GM12892 (cell line): ENCODE results near the gene SDK1.

Experiments used
- DNase-seq: peaks from one replicate; pipeline ENCODE4 v3.0.0; 2011; ENCODE audit not compliant: insufficient read length
- FAIRE-seq: peaks from 2 replicates; lab custom pipeline; 2011; peaks lifted over from hg19 to GRCh38; lab: Jason Lieb, UNC
- POLR2A ChIP-seq: IDR thresholded peaks from 2 replicates; pipeline ENCODE4 v1.6.1; 2011; ENCODE audit warnings: low read depth, low read length, control low read depth
- POLR2AphosphoS5 ChIP-seq: IDR thresholded peaks from 2 replicates; pipeline ENCODE4 v1.6.1; 2011; ENCODE audit warnings: low read depth, low read length, control low read depth
- TAF1 ChIP-seq: IDR thresholded peaks from 2 replicates; pipeline ENCODE4 v1.6.1; 2011; ENCODE audit warnings: low read depth, mild to moderate bottlenecking, control low read depth, low read length, borderline replicate concordance

SDK1 gene

DNA sequence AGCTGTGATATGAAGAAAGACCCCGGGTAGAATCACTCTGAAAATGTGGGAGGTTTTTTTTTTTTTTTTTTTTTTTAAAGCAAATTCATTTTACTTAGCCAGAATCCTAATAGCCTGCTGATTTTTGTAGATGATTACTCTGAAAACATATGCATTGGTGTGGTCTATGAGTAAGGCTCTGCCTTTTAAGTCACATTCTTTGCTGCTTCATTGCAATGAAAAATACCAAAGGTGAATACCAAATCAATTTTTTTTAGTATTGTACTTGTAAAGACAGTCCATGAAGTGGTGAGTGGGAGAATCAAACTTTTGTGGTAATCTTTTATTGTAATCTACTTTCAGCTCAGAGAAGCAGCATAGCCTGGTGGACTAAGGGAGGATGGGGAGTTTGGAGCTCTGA, 130.3 kb downstream of the SDK1 start:
- TF ChIP-seq POLR2AphosphoS5 (no peak), POLR2A (no peak), TAF1 (no peak)
- DNase-seq, result no peak
- no peak for FAIRE-seq

DNA sequence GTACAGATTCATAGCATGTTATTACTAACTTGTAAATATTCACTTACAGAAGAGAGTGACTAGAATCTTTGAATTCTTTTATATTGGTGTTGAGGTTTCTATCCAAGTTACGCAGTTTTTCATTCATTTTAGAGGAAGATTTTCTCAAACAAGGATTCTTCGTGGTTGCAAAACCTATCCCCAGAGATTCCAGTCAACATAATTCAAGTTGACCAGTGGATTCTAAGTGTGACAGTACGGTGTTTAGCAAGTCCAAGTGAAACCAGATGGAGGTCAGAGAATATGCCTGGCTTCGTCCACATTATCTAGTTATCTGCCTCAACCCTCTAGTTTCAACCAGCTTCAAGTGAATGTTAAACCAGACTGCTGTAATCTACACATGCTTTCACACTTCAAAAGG, 131.9 kb downstream of the SDK1 start:
- no peak for FAIRE-seq
- DNase-seq, result no peak
- TF ChIP-seq POLR2AphosphoS5, result no peak
- no peak for TF ChIP-seq TAF1
- no peak for TF ChIP-seq POLR2A

DNA sequence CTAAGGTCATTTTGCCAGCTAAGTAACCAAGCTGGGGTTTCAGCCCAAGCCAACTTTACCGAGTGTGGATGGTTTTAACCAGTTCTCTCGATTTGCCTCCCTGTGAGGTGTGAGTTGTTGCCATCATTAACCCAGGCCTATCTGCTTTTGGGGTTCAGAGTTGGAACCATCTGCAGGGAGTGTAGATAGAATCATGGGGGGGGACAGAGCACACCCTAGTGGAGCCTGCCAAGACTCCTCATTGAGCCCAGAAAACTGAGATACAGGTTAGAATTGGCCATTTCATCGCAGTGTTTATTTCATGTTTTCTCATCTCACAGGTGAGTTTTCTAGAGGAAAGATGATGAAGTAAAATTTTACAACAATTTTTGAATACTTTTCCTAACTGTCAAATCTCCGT, 133.6 kb downstream of the SDK1 start:
- TF ChIP-seq POLR2AphosphoS5 (no peak), TAF1 (no peak), POLR2A (no peak)
- FAIRE-seq (no peak), DNase-seq (no peak)

DNA sequence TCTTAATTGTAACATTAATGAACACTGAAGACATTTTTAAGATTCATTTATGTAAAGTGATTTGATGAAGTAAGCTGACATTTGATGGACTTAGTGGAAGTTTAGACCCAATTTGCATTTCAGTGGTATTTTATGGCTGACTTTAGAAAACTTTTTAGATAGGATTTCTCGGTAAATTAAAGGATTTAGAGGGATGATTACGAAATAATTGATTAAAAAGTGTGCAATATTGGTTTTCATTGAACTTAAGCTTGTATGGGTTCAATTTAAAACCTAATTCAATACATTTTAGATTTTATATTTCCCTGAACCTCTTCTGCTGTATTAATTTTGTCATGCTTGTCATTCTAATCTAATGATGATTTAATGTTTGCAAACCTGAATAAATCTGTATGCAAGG, 135.1 kb downstream of the SDK1 start:
- DNase-seq, result no peak
- TF ChIP-seq TAF1, result no peak
- no peak for TF ChIP-seq POLR2AphosphoS5
- TF ChIP-seq POLR2A, result no peak
- FAIRE-seq, result no peak

- no peak for DNase-seq
- no peak for TF ChIP-seq POLR2A
- TF ChIP-seq TAF1, result no peak
- no peak for TF ChIP-seq POLR2AphosphoS5
- FAIRE-seq, result no peak
Measured at GRCh38 chr7:3436746-3437145, 135.7 kb downstream of the SDK1 start.

DNA sequence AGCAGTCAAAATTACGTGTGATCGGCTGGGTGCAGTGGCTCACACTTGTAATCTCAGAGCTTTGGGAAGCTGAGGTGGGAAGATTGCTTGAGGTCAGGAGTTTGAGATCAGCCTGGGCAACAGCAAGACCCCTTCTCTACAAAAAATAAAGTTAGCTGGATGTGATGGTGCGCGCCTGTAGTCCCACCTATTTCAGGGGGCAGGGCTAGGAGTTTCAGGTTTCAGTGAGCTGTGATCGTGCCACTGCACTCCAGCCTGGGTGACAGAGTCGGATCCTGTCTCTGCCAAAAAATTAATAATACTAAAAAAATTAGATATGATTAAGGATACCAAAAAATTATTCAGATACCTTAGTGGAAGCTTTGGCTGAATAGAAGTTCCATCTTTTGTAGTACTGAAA, 136.4 kb downstream of the SDK1 start:
- FAIRE-seq (no peak), DNase-seq (no peak)

DNA sequence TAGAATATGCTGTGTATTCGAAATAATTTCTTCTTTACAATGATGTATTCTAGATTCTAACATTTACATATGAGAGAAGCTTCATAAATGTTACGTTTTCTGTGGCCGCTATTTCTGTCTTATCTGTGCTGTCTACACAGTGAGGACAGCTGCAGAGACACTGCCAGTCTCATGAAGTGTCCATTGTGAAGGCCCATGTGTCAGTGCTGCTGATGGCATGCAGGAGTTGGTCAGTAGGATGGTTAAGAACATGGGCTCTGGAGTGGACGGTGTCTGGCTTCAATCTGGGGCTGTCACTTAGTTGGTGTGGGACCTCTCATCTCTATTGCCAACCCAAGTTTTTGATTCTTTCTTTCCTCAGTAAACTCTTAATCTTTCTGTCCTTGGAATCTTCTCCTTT, 137.3 kb downstream of the SDK1 start:
- DNase-seq, result no peak
- no peak for FAIRE-seq
- TF ChIP-seq POLR2AphosphoS5, result no peak
- no peak for TF ChIP-seq POLR2A
- no peak for TF ChIP-seq TAF1

More for the DNA sequence above, 136.4 kb downstream of the SDK1 start:
- TF ChIP-seq POLR2AphosphoS5, result no peak
- no peak for TF ChIP-seq TAF1
- no peak for TF ChIP-seq POLR2A

- no peak for TF ChIP-seq POLR2A
- TF ChIP-seq POLR2AphosphoS5, result no peak
- no peak for TF ChIP-seq TAF1
- FAIRE-seq (no peak), DNase-seq (no peak)
Measured at GRCh38 chr7:3439333-3440030, 138.4 kb downstream of the SDK1 start.

- TF ChIP-seq POLR2AphosphoS5 (no peak), POLR2A (no peak), TAF1 (no peak)
- DNase-seq, result no peak
- FAIRE-seq, result no peak
Measured at GRCh38 chr7:3440509-3440908, 139.5 kb downstream of the SDK1 start.

GRCh38 chr7:3443716-3444115, 142.7 kb downstream of the SDK1 start:
- FAIRE-seq (no peak), DNase-seq (no peak)
- TF ChIP-seq POLR2AphosphoS5 (no peak), TAF1 (no peak), POLR2A (no peak)

DNA sequence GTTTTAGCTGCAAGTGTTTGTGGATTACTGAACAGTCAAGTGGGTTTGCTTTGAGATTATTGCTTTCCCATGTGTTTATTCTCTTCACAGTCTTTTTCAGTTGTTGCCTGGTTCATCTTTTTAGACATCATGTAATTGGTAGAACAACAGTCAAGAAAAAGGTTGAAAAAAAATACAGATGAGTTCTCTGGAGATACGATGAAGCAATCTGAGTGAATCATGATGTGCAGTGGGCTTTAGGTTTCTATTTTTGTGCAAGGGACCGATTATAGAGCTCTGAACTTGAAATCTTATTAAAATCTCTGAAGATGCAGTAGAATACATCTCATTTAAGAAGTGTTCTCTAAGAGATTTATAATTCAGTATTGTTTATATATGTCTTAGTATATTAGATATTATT, 145.7 kb downstream of the SDK1 start:
- DNase-seq (no peak), FAIRE-seq (no peak)
- TF ChIP-seq TAF1 (no peak), POLR2A (no peak), POLR2AphosphoS5 (no peak)

- FAIRE-seq, result no peak
- TF ChIP-seq TAF1 (no peak), POLR2A (no peak), POLR2AphosphoS5 (no peak)
- no peak for DNase-seq
Measured at GRCh38 chr7:3451701-3452100, 150.6 kb downstream of the SDK1 start.
